Transverse colon (tissue), 4 donors: Measurements from ENCODE around the gene NDUFC2.

Source experiments
- CTCF ChIP-seq, 5 experiments: fragments of 200-600 bp in 3 of 5; fragments of 450-650 bp in 2 of 5; sonication (generic) in 3 of 5; IDR thresholded peaks; 1 replicate in 2 of 5; 2 replicates in 3 of 5; pipeline ENCODE4 v1.5.1; 2016 to 2017; ENCODE audit warnings: antibody characterized with exemption in 5 of 5, inconsistent platforms in 3 of 5, mild to moderate bottlenecking in 2 of 5, moderate library complexity in 1 of 5
- POLR2A ChIP-seq: fragments of 450-650 bp; IDR thresholded peaks from one replicate; pipeline ENCODE4 v1.6.1; 2016; ENCODE audit warnings: antibody characterized with exemption, mild to moderate bottlenecking, moderate library complexity
- POLR2AphosphoS5 ChIP-seq, 3 donors: sonication (generic); formaldehyde crosslinking; IDR thresholded peaks; one replicate each; pipeline ENCODE4 v1.6.1; 2016; ENCODE audit warnings: antibody characterized with exemption in 3 of 3

GRCh38 chr11:78100261-78100660, 20.6 kb upstream of the NDUFC2 start:
- TF ChIP-seq CTCF (IDR thresholded peaks at IDR 0.05) (no peak), POLR2A (no peak), POLR2AphosphoS5 (IDR thresholded peaks at IDR 0.05) (no peak)
